GM12872 (cell line): Measurements from ENCODE around the gene UGT1A8.
"Not testable (repeated sequence)": the region's sequence is repeated elsewhere in the genome, so short reads cannot be mapped to it uniquely, and the experiment has no call there.

Source experiments
- CTCF ChIP-seq: IDR thresholded peaks from 3 replicates; pipeline ENCODE4 v1.5.1; 2011; ENCODE audit warnings: low read depth, mild to moderate bottlenecking, low read length, moderate library complexity; ENCODE audit not compliant: insufficient read depth

UGT1A8 gene

GRCh38 chr2:233617476-233617875 lies at the start of gene UGT1A8:
UGT1A8 (plus strand) TSS chr2:233617633; CDS start chr2:233617708, 75 bp downstream.
- not testable (repeated sequence) for TF ChIP-seq CTCF

GRCh38 chr2:233571001-233571400 lies 46.4 kb upstream of the UGT1A8 start:
- TF ChIP-seq CTCF, result no peak

GRCh38 chr2:233571462-233571861 lies 46.0 kb upstream of the UGT1A8 start:
- no peak for TF ChIP-seq CTCF

- no peak for TF ChIP-seq CTCF
Measured at GRCh38 chr2:233572468-233572867, 45.0 kb upstream of the UGT1A8 start.

- TF ChIP-seq CTCF, result no peak
Measured at GRCh38 chr2:233584210-233584609, 33.2 kb upstream of the UGT1A8 start.

GRCh38 chr2:233588400-233588799 lies 29.0 kb upstream of the UGT1A8 start:
- TF ChIP-seq CTCF, result no peak

- TF ChIP-seq CTCF, result no peak
Measured at GRCh38 chr2:233593201-233593600, 24.2 kb upstream of the UGT1A8 start.

GRCh38 chr2:233597522-233597921 lies 19.9 kb upstream of the UGT1A8 start:
- no peak for TF ChIP-seq CTCF
